ENCODE data around the gene LAD1.
A peak's percentile ranks its signal among the peaks of the same experiment; 100 is the strongest.

Gene LAD1

GRCh38 chr1:201391225-201391624, 7.9 kb downstream of the LAD1 start:
- no peak for DNase-seq

DNA sequence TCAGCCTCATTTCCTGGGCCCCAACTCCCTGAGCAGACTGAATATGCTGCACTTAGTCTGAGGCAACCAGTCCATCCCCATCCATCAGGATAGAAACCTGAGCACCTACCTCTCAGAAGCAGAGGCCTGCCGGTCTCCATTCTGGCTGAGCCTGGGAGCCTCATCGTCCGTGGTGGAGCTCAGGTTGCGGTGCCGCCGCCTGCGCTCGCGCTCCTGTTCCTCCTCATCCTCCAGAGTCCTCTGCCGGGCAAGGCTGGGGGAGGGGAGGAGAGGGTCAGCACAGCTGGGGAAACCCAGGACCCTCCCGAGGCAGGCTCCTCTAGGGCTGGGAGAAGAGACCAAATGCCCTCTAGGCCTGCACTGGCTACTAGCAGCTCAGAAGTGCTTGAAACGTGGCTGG, 10.1 kb downstream of the LAD1 start:
- no peak for DNase-seq

GRCh38 chr1:201386208-201386607, 12.9 kb downstream of the LAD1 start:
- DNase-seq: no peak

- DNase-seq: peak; percentile 28
Observed at GRCh38 chr1:201385299-201385891, 13.7 kb downstream of the LAD1 start.

DNA sequence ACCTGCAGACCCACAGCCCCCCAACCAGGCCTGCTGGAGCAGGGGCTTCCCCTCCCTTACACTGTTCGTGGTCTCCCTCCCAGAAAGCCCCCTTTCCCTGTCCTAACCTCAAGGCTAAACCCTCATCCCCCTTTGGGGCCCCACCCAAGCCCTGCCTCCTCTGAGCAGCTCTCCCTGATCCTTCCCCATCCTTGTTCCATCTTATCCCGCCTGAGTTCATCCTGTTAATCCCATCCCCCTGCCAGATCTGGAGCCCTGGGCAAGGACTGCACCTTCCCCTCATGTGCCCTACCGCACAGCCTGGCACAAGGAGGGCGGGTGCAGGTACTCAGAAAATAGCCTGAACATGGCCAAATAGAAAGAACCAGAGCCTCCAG, 14.7 kb downstream of the LAD1 start:
- DNase-seq: no peak

DNA sequence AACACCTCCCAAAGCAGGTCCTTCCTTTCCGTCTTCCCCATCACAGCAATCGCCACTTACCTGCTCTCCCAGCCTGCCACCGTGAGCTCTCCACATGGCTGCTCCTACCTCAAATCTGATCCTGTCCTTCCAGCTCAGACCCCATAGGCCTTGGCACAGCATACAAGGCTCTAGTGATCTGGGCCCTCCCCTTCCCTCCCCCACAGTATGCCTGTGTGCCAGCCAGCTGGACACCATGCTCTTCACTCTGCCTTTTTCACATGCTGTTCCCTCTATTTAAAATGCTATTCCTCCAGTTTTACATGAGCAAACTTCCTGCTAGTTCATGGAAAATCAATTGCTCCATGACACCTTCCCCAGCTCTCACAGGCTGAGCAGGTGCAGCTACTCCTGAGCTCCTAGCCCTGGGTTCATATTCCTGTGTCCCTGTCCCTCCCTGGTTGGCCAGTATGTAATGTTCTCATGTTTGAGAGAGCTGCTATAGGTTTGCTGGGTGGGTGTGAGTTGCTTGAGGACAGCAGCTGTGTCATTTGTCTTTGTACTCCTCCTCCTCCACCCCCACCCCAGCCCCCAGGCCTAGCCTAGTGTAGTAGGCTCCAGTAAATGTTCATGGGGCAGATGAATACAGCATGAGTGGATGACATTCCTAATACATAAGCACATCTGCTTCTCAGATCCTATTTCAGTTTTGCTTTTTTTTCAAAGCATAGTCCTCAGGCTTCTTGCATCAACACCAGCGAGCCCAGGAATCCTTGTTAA, 15.3 kb downstream of the LAD1 start:
- DNase-seq: peak; percentile 97

- DNase-seq: no peak
Observed at GRCh38 chr1:201381130-201381529, 18.0 kb downstream of the LAD1 start.

GRCh38 chr1:201379733-201380242, 19.3 kb downstream of the LAD1 start:
- no peak for DNase-seq

DNA sequence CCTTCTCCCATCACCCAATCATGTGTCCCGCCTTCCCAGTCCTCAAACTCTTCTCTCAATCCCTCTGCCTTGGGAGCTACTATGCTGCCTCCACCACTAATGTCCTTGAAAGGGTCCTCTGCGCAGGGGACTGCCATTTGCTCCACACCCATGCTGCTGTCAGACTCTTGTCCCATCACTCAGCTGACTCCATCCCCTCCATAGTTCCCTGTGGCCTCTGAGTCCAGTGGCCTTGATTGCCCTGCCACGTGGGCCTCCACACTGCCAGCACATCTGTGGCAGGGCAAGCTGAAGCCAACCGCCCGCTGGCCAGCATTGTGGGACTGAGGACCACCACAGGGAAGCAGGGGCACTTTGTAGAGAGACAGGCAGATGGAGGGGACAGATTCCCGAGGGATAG, 20.3 kb downstream of the LAD1 start:
- DNase-seq: no peak

DNA sequence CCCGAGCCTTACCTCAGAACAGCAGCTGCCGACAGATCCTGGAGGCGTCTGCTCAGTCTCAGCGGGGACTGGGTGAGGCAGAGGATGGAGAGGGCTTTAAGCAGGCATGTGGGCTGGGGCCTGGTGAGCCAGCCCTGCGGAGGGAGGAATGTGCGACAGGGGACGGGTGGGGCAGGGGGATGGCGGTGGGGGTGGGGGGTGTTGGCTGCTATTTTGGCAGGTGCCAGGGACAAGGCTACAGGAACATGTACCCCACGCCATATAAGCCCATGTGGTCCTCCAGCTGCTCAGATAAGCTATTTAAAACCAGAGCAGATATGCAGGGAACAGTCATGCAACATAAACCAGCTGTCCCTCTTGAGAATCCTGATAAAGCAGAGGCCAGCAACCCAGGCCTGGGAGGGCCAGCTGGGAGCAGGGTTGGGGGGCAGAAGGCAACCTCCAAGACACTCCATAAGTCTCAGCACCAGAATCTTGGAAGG, 21.5 kb downstream of the LAD1 start, which contains the start of gene TNNT2:
Gene TNNT2 (minus strand): TSS at position 70 of the 482 bp plus-strand sequence. CDS start 4,426 bp downstream, outside the sequence.
- no peak for DNase-seq

GRCh38 chr1:201376464-201377374, 22.4 kb downstream of the LAD1 start:
- DNase-seq: peak; percentile 41

DNA sequence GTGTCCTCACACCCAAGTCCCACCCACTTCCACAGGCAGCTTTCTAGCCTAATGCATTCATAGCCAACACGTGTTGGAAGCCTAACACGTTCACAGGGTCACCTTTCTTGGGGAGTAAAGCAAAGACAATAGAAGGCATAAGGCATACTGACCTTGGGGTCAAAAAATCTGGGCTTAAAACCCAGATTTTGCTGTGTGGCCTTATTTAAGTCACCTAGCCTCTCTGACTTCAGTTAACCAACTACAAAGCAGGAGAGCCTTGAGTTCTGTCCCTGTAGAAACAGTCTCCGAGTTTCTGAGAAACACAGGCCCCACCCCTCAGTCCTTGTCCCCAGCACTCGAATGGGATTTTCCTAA, 23.0 kb downstream of the LAD1 start:
- DNase-seq: no peak

GRCh38 chr1:201375169-201375568, 24.0 kb downstream of the LAD1 start:
- DNase-seq: no peak

DNA sequence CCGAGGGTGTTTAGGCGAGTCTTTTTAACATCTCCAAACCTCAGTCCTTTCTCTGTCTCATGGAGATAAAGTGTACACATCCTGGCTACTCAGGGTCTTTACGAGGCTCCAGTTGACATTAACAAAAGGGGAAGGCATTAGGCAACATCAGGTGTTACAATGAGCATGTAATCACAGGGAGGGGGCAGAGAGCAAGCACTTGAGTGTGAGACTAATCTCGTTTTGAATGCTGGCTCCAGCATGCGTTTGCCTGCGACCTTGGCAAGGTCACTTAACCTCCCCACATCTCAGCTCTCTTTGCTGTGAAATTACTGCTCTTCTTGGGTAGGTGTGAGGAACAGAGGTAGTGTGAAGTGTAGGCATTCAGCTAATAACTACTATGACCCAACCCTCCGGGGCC, 24.8 kb downstream of the LAD1 start:
- no peak for DNase-seq

GRCh38 chr1:201371792-201372191, 27.3 kb downstream of the LAD1 start:
- no peak for DNase-seq

- no peak for DNase-seq
Observed at GRCh38 chr1:201371276-201371675, 27.8 kb downstream of the LAD1 start.

DNA sequence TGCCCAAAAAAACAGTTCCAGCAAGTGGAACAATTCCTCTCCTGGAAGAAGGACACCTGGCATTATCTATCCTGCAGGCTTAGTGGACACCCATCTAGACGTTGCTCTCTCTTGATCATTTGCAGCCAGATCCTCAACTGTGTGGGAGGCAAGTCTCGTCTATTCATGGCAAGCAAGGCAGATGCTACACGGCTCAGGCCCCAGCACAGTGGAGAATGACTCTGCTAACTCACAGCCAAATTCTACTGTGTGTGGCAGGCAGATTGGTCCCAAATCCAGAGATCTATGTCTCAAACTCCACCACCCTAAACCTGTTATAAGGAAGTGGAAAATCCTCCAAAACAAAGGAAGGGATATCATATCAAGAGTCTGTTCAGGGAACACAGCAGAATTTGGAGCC, 28.6 kb downstream of the LAD1 start:
- no peak for DNase-seq

DNA sequence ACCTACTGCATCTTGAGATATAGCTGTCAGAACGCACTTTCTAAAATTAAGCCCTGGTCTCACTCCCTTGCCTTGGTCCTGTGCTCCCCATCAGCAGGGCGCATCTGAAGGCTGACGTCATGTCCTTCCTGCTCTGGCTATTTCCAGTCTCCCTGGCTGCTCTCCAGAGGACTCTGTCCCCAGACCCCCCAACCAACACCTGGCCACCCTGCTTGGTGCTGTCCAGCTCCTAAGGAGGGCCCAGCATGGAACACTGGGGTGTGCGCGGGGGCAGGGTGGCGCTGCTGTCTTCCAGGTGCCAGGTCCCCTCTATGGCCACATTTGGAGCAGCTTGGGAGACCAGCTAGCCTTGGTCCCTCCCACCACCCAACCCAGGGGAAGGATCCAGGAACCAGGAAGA, 29.9 kb downstream of the LAD1 start:
- DNase-seq: no peak

DNA sequence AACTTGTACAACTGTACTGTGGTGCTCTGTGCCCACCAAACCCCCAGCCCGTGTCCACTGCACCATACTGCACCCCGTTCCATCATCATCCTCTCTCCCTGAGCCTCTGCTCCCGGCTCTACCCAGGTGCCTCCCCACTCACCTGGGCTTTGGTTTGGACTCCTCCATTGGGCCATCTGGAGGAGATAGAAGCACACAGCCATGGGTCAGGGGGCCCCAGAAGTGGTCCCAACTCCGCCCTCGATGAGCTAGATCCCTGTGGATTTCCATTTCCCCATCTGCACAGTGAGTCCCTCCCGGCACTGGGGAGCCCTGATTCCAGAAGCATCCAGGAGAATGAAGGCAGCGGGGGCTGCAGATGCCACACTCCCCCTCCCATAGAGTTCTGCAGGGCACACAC, 32.4 kb downstream of the LAD1 start:
- DNase-seq: no peak

DNA sequence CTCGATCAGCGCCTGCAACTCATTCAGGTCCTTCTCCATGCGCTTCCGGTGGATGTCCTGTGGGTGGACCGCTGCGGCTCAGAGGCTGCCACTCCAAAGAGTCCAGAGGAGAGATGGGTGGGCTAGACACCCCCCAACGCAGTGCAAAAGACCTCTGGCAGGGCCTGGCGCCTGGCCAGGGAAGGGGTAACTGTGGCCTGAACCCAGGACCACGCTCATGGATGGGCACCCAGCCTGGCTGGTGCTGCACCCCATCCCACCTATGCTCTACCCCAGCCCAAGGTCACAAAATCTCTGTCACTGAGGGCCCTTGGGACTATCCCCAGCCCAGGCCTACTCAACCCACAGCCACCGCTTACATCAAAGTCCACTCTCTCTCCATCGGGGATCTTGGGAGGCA, 33.9 kb downstream of the LAD1 start:
- DNase-seq: no peak

DNA sequence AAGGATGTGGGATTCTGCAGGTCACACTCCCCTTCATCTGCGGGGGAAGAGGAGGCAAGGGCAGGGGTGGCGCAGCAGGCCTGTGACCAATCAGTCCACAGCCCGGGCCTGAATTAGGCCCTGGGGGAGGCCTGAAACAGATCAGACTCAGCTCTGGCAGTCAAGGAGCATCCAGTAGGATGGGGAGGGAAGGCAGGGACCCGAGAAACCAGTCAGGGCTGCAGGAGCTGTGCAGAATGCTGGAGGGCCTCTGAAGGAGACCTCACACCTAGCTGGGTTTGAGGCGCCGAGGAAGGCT, 34.4 kb downstream of the LAD1 start:
- no peak for DNase-seq

DNA sequence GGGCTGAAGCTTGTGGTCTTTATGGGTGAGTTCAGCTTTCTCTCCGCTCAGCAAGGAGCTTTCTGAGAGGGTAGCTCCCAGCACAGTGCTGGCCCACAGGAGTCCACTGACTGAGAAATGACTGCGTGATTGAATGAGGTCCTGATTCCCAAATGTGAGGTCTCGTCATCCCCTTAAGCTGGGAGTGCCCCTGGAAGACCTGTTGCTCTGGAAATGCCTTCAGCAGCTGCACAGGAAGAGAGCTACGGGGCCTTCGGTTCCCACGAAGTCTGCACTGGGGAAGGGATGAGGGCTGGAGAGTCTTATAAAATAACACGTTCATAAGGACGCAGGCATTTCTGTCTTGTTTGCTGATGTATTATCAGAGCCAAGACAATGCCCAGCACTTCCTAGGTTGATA, 35.7 kb downstream of the LAD1 start:
- DNase-seq: no peak

DNA sequence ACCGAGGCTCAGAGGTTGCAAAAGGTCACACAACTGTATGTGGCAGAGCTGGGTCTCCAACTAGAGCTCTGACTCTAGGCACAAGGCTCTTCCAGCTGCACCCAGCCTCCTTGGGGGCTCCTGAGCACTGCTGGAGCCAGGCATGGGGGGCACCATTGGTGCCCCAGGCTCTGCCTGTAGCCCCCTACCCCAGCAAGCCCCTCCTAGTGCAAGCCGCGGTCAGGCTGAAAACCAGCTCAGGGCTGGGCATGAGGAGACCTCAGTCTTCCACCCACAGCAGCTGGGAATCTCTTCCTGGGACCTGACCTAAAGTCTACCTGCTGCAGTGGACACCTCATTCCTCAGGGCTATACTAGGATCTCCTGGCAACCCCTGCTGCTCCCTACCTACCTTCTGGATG, 36.2 kb downstream of the LAD1 start:
- no peak for DNase-seq
